GM21360 (cell line): ENCODE measurements around the gene PYHIN1.

Source experiments
- ATAC-seq: cut with Tn5 transposase; IDR thresholded peaks from one replicate; pipeline ENCODE4 v1.9.1; 2021; ENCODE audit warnings: mild to moderate bottlenecking, moderate library complexity; ENCODE audit not compliant: unreplicated experiment

PYHIN1 gene

DNA sequence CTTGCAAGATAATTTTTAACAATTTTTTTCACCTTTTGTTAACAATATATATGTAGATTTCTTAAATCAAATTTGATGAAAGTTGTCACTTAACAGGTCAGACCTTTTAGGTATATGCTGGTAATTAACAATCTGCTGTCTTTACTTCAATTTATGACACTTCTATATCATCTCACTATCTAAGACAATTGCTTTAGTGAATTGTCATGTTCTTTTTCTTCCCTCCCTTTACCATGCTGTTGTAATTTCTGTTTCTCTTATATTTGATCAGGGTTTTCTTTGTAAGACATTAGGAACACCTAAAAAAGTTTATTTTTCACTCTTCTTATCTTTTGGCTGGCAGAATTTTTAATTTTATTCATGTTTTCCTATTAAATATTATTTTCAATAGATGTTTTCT is 80.4 kb downstream of the PYHIN1 start:
- ATAC-seq = no peak

DNA sequence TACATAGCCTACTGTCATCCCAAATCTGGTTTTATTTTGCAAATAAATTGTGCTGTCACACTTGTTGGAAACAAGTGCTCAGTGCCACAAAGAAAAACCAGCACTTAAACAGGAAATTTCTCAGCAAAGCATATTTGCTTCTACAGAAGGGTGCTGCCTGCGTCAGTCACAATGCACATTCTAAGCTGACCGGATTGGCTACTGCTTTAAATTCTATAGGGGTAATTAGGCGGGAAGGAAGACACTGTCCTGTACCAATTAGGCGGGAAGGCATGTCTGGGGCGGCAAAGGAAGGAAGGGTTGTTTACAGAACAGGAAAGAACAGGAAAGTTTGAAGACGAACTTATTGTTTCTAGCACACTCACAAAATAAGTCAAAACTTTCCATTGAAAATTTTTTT is 81.1 kb downstream of the PYHIN1 start:
- ATAC-seq = peak; percentile 30

DNA sequence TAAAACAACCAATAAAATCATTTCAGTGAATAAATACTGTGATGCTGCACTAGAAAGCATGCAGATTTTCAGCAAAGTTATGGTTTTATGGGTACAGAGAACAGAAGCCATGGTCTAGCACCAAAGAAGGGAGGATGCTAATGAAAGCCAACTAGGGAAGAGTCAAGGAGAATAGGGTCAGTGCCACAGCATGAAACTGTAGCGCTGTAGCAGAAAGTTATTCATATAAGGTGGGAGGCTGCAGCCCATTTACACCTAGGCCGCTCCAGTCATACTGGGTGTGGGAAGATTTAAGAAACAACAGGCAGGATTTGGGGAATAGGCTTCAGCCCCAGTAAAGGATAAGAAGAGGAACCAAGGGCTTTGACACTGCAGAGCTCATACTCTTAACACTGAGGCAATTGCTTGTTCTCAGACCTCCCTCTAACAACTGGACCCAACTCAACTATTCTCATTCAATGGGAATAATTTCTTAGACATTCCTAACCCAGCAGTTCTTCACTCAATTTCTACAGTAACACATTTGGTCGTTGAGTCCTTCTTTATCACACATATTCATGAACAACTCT is 82.7 kb downstream of the PYHIN1 start:
- ATAC-seq = no peak

DNA sequence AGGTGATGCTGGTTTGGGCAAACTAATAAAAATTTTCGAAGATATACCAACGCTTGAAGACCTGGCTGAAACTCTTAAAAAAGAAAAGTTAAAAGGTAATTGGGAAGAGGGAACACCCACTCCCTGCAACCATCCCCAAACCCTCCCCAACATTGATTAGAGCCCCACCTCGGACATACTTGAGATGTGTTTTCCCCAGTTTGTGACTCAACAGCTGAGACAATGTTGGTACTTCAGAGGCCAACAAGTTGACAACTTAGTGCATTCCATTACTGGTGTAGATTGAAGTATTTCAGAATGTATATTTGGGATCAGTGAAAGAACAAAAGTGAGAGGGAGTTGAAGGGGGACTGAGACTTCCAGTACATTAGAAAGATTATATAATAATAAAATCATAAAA is 83.5 kb downstream of the PYHIN1 start:
- ATAC-seq = no peak

DNA sequence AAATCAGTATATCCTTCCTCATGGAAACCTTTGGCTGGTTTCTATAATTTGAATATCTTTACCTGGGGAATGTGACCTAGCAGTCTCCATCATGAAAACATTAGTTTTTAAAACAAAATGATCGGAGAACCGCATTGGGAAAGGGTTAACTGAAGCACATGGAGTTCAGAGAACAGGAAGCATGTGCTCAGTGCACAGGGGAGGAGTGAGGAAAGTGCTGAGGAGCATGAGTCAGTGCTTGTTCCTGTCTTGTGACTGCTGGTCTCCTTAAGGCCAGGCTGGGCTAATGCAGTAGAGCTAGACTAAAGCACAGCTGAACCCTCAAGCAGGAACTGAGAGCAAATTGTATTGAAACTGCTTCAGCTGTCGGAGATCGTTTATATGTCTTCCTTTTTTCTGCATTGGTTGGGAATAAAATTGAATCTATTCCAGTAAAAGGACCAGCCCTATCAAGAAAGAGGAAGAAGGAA is 84.1 kb downstream of the PYHIN1 start:
- ATAC-seq = peak; percentile 97

DNA sequence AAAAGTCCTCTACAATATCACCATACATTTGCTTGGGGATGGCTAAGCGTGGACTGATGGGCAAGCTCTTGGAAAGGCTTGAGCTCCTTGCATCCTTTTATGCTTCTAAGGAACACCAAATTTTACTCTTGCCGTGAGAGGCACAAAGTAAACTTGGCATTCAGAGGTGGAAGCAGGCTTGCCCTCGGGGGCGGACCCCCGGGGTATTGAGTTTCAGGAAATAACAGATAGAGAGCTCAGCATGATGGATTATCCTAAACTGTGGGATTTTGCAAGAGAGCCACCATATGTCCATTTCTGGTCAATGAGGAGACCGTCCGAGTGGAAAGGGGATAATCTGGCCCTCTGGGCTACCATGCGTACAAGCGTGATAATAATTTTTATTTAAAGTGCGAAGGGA is 92.4 kb downstream of the PYHIN1 start:
- no peak for ATAC-seq

DNA sequence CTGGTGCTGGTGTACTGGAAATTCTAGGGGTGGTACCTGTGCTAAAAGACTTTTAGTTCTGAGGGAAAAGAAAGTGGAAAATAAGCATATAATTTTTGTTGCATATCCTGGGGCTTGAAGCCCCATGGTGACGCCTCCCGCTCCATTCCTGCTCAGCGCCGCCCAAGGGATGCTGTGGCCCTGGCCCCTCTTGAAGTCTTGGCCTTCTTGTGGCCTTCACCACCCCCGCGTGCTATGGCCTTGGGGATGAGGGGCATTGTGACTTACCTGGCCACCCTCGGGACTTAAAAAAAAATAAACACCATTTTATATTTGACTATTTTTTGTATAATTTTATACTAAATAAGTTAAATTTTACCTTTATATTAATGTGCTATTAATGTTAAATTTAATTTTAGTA is 93.7 kb downstream of the PYHIN1 start:
- ATAC-seq = no peak
